ENCODE results near the gene AMHR2.

AMHR2 gene

GRCh38 chr12:53476769-53477209, 53.1 kb downstream of the AMHR2 start:
- no peak for DNase-seq (ENCODE audit: low read depth)
- TF ChIP-seq, protein P1, sequence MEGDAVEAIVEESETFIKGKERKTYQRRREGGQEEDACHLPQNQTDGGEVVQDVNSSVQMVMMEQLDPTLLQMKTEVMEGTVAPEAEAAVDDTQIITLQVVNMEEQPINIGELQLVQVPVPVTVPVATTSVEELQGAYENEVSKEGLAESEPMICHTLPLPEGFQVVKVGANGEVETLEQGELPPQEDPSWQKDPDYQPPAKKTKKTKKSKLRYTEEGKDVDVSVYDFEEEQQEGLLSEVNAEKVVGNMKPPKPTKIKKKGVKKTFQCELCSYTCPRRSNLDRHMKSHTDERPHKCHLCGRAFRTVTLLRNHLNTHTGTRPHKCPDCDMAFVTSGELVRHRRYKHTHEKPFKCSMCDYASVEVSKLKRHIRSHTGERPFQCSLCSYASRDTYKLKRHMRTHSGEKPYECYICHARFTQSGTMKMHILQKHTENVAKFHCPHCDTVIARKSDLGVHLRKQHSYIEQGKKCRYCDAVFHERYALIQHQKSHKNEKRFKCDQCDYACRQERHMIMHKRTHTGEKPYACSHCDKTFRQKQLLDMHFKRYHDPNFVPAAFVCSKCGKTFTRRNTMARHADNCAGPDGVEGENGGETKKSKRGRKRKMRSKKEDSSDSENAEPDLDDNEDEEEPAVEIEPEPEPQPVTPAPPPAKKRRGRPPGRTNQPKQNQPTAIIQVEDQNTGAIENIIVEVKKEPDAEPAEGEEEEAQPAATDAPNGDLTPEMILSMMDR (IDR thresholded peaks at IDR 0.05; ENCODE audit: control insufficient read depth, extremely low read depth, insufficient read depth) = 0 out of 2 replicates have a peak, but pooled peaks have one; percentile 16
- H3K4me3 ChIP-seq (ENCODE audit: low read depth, low read length) = no peak overlapping the region

- TF ChIP-seq, protein P1 (IDR thresholded peaks at IDR 0.05; ENCODE audit: control insufficient read depth, extremely low read depth, insufficient read depth) = no peak
- H3K4me3 ChIP-seq (ENCODE audit: low read depth, low read length) = no peak overlapping the region
- DNase-seq (ENCODE audit: low read depth) = no peak
Measured at GRCh38 chr12:53478865-53479264, 55.2 kb downstream of the AMHR2 start.

GRCh38 chr12:53479331-53479730, 55.7 kb downstream of the AMHR2 start:
- H3K4me3 ChIP-seq (ENCODE audit: low read depth, low read length) = no peak overlapping the region
- no peak for DNase-seq (ENCODE audit: low read depth)
- TF ChIP-seq, protein P1 (IDR thresholded peaks at IDR 0.05; ENCODE audit: control insufficient read depth, extremely low read depth, insufficient read depth) = no peak

- DNase-seq (ENCODE audit: low read depth) = no peak
- TF ChIP-seq, protein P1 (IDR thresholded peaks at IDR 0.05; ENCODE audit: control insufficient read depth, extremely low read depth, insufficient read depth) = no peak
- no peak overlapping the region for H3K4me3 ChIP-seq (ENCODE audit: low read depth, low read length)
Measured at GRCh38 chr12:53480491-53481442, 57.1 kb downstream of the AMHR2 start.

Measured in LNCaP clone FGC (cell line).